ENCODE data around the gene ZNF618. TPM values are rescaled to one million over a fixed set of nuclear protein-coding genes. Genes with fewer than 3 reads are reported as not detected.
"Not testable (repeated sequence)": the region's sequence is repeated elsewhere in the genome, so short reads cannot be mapped to it uniquely, and the experiment has no call there.

ZNF618 gene
- total RNA-seq, 1 donor from 2014 or later = 7.8 TPM

DNA sequence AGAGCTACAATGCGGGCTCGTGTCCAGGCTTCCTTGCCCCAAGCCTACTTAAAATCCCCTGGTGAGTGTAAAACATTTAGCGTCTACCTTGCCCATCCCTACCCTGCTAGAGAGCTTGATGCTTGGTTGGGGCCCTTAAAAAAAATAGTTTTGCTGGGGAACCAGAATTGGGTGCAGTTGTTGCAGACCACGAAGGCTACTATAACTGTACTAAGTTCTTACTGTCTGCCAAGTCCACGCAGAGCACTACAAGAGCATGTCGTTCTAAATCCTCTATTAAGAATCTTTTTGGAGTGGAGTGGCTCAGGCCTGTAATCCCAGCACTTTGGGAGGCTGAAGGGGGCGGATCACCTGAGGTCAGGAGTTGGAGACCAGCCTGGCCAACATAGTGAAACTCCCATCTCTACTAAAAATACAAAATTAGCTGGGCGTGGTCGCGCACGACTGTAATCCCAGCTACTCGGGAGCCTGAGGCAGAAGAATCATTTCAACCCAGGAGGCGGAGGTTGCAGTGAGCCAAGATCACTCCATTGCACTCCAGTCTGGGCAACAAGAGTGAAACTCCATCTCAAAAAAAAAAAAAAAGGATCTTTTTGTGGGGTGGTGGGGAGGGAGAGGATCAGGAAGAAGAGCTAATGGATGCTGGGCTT is 206.8 kb downstream of the ZNF618 start:
- DNase-seq = not testable (repeated sequence)

- no peak for DNase-seq
Observed at GRCh38 chr9:114083666-114084065, 207.6 kb downstream of the ZNF618 start.

- no peak for DNase-seq
Observed at GRCh38 chr9:114084282-114085073, 208.4 kb downstream of the ZNF618 start.

- DNase-seq = no peak
Observed at GRCh38 chr9:114085387-114085789, 209.3 kb downstream of the ZNF618 start.

DNA sequence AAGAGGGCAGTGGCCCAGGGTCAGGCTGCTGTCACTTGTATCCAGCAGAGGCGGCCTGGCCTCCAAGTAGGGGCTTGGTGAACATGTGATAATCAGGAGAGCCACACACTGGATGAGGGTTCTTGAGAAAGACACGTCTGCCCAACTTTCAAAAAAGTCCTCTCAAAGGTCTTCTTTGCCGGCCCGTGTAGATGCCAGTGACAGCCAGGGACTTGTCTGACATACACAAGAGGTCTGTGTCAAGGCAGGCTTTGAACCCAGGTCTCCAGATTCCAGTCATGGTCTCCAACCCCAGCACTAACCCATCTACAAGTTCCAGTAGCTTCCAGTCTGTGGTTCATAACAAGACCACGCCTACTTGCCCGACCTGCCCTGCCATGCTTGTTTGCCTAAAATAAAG is 209.9 kb downstream of the ZNF618 start:
- no peak for DNase-seq

GRCh38 chr9:114086607-114087006 is 210.5 kb downstream of the ZNF618 start:
- no peak for DNase-seq

DNA sequence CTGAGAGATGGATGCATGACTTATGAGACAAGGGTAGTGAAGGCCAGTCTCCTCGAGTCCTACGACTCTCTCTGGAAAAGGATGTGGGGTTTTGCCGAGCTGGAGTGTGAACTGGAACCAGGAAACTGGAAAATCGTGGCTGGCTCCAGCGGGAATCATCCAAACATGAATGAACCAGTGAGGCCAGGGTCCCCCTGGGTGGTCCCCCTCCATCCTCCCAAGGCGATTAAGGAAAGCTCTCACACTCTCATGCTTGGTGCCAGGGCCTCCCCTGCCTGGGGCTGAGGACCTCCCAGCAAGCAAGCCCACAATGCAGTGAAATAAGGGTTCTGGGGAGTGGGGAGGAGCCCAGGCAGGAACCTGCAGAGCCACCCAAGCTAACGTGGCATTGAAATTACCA is 211.6 kb downstream of the ZNF618 start:
- no peak for DNase-seq

- no peak for DNase-seq
Observed at GRCh38 chr9:114088571-114089170, 212.6 kb downstream of the ZNF618 start.

DNA sequence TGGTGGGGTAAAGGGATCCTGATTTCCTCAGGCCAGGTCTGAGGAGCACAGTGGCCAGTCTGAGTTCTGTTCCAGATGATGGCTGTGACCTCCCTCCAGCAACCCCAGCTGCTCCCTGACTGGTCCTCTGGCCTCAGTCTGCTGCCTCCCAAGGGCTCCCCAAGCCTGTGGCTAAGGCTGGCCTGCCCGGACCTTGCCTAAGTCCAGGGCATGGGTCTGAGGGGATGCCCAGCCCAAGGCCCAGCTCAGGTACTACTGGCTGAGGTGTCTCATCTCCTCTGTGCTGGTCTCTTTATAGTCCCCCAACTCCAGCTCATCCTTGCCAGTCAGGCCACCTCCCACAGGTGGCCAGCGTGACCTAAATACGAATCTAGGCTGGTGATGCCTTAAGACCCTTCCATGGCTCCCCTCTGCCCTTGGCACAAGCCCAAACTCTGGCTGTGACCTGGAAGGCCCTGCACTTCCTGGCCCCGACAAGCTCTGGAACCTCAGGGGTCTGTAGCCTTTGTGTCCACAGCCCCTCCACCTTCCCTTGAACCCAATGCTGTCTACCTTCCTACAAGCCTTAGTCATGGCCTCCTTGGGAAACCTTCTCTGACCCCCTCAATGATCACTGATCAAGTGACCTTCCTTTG is 213.2 kb downstream of the ZNF618 start:
- DNase-seq = no peak

GRCh38 chr9:114090798-114091197 is 214.7 kb downstream of the ZNF618 start:
- DNase-seq = no peak

- no peak for DNase-seq
Observed at GRCh38 chr9:114091711-114092110, 215.6 kb downstream of the ZNF618 start.

GRCh38 chr9:114092336-114092735 is 216.2 kb downstream of the ZNF618 start:
- no peak for DNase-seq

DNA sequence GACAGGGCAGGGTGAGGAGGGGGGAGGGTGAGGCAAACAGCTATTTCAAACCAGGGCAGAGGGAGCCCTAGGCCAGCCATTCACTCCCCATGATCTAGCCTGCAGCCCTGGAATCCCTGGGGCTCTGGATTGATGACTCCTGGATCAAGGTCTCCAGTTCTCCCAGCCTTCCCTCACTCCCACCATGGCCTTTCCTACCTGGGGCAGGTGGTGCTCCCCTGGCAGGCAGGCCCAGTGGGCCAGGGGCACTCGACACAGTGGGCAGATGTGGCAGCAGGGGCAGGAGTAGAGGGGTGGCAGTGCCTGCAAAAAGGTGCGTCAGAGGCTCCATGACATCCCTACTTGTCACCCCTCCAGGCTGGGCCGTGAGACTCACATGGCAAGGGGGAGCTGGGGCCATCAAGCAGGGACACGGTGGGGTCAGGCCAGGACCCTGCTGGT is 216.9 kb downstream of the ZNF618 start:
- DNase-seq = no peak

DNA sequence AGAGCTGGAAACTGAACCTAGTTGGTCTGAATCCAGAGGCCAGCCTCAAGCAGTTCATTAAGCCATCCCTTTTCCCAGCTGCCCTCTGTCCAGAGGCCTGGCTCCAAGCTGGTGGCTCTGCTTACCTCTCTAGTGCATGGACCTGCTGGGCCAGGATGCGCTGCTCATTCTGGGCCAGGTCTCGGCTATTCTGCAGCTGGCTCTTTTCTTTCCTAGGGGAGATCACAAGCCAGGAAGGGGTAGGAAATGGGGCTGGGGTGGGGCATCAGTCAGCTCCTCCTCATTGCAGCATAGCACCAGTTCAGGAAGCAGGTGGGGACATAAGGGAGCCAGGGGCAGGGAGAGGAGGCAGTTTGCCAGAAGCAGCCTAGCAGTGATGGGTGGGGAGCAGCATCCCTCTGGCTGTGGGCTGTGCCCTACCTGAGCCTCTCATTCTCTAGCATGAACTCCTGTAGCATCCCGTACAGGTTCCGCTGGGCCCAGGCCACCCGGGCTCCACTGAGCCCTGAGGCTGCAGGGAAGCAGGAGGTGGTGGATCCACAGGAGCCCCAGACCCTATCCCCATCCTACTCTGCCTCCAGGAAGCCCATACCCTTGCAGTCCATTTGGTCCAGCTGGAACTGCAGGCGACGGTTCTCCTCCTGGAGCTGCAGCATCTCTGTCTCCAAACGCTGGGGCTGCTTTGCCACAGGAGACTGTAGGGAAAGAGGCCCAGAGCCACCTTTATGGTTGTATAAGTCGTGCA is 217.8 kb downstream of the ZNF618 start:
- no peak for DNase-seq

DNA sequence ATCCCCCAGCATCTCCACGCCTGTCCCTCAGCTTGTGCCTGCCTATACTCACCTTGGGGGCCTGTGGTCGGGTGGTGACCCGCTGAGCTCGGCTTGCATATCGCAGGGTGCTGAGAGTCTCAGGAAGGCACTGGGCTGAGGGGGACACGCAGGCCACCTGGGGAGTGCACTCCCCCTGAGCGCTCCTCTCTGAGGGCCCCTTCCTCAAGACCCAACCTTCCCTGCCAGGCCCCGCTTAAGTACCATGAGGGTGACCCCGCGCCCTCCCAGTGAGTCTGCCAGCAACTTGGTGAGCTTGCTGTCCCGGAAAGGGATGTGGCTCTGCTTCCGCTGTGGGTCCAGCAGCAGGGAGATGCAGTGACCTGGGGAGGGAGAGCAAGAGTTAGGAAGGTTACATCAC is 218.9 kb downstream of the ZNF618 start:
- DNase-seq = no peak

DNA sequence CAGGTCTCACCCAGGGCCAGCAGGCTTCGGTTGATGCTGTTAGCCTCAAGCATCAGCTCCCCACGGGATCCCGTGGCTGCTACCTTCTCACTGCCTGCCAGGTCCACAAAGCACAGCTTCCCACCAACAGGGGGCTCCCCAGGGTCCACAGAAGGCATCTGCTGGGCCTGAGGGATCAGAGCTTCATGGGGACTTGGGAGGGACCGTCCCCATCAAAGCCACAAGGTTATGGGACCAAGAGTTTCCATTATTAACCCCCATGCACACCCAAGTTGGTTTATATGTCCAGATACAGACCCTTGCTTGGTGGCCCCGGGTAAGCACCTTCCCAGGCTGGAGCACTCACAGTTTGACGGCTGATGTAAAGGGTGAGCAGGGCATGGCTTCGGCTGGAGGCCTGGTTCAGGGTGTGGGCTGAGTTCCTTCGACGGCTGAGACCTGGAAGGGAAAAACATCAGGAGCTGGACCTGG is 220.0 kb downstream of the ZNF618 start:
- DNase-seq = no peak

DNA sequence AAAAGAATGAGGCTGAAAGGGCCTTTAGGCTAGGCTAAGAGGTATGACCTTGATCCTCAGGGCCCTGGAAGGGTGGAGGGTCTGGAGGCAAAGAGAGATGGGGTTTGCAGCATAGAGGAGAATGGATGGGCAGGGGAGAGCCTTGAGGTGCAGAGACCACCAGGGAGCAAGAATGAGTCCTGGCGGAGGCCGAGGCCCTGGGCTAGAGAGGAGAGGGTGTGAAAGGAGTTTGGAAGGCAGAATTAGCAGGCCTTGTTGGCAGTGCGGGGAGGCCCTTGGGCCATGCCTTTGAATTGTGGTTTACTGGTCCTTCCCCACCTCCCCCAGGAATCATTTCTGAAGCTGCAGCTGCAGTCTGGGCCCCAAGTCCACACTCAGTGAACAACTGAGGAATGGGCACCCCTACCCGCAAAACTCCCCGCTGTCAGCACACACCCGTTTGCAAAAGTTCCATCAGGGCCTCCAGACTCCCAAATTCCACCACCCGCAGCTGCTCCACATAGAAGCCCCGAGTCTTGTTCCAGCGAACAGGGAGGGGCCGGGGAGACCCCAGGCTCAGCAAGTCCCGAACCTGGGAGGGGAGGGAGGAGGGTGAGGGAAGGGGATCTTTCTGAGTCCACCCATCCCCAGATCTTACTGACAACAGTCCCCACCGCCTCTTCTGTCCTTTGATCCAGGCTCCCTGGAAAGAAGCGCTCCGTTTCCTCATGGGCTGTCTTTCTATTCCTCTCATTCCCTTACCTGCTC is 220.9 kb downstream of the ZNF618 start:
- no peak for DNase-seq

DNA sequence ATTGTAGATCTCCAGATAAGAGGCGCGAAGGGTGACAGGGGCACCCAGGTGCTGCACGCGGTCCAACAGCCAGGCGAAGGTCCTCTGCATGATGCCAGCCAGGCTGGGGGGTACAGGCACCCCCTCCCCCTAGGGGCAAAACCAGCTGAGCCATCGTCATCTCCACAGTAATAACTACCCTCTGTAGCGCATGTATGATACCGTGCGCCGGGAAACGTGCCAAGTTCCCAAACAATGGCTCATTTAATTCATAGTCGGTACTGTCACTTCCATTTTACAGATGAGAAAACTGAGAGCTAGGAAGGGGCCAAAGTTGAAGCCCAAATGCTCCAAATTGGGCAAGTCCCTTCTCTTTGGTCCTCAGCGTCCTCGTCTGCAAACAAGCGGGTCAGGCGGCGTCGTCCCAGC is 221.5 kb downstream of the ZNF618 start:
- DNase-seq = no peak

DNA sequence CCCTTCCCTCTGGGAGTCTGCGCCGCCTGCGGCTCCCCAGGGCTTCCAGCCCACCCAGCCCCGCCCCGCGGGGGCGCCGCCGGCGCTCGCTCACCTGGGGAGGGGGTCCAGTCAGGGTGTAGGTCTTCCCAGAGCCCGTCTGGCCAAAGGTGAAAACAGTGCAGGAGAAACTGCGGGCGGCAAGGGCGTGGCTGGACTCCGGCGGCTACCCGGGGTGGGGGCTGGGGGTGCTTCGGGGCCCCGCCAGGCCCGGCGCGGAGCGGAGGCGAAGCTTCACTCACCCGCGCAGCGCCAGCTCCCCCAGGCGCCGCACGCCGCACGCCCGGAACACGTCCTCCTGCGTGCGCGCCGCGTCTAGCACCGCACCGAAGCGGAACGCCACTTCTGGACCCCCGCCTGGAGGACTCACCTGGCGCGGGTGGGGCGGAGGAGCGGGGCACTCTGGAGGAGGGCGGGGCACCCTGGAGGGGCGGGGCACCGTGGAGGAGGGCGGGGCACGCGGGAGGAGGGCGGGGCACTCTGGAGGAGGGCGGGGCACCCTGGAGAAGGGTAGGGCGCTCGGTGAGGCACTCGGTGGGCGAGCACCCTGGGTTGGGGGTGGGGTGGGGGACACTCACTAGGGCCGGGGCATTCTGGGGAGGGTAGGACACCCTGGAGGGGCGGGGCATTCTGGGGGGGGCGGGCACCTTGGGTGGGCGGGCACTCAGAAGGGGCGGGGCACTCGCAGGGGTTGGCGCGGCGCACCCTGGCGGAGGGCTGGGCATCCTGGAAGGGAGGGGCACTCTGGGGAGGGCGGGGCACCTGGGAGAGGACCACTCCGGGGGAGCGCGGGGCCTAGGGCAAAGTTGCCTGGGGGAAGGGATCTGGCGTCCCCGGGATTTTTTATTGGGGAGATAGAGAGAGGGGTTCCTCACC is 222.2 kb downstream of the ZNF618 start:
- no peak for DNase-seq
